Central memory CD8-positive, alpha-beta T cell (primary cell): ENCODE data around the gene FABP7.
"Not testable (repeated sequence)": the region's sequence is repeated elsewhere in the genome, so short reads cannot be mapped to it uniquely, and the experiment has no call there.

Experiments used
- ATAC-seq: fragments of 150-1000 bp; cut with Tn5 transposase; replicated peaks from 2 replicates; pipeline ENCODE4 v1.10.0; 2022; ENCODE audit warnings: mild to moderate bottlenecking, moderate FRiP score, moderate number of reproducible peaks; ENCODE audit not compliant: poor library complexity, severe bottlenecking; ENCODE audit errors: extremely low read depth
- DNase-seq, 2 donors: peaks; one replicate each; pipeline ENCODE4 v3.0.0; 2021; ENCODE audit warnings: low spot score in 2 of 2
- H3K27ac Mint-ChIP-seq: one replicate; pipeline ENCODE4 v1.8.0; 2022; ENCODE audit warnings: low read depth, mild to moderate bottlenecking, moderate library complexity, mixed read lengths
- H3K27me3 Mint-ChIP-seq: one replicate; pipeline ENCODE4 v1.8.0; 2022; ENCODE audit warnings: mixed read lengths
- H3K36me3 Mint-ChIP-seq: one replicate; pipeline ENCODE4 v1.8.0; 2022; ENCODE audit warnings: mild to moderate bottlenecking, moderate library complexity, mixed read lengths; ENCODE audit not compliant: insufficient read depth
- H3K4me1 Mint-ChIP-seq: one replicate; pipeline ENCODE4 v1.8.0; 2022; ENCODE audit warnings: mixed read lengths
- H3K4me3 Mint-ChIP-seq: one replicate; pipeline ENCODE4 v1.8.0; 2022; ENCODE audit warnings: mild to moderate bottlenecking, moderate library complexity, mixed read lengths
- H3K9me3 Mint-ChIP-seq: one replicate; pipeline ENCODE4 v1.8.0; 2022; ENCODE audit warnings: mixed read lengths

Gene FABP7

DNA sequence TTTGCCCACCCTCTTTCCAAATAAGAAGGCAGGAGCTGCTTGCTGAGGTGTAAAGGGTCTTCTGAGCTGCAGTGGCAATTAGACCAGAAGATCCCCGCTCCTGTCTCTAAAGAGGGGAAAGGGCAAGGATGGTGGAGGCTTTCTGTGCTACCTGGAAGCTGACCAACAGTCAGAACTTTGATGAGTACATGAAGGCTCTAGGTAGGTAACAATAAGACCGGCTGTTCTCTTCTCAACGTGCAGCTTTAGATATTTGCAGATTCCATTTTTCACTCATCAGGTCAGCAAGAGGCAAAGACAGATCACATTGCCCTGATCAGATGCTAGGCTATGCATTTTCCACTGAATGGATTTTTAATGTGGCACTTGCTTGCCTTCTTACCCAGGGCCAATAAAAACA, at the start of gene FABP7:
Gene FABP7, plus strand, starts transcription at position 50 of the 400 bp plus-strand sequence. Its CDS starts 79 bp downstream, at position 129.
- H3K4me1 Mint-ChIP-seq = no peaks in the 10 kb centered on the region
- no peak within 1 kb of the TSS for H3K27ac Mint-ChIP-seq
- ATAC-seq = no peak
- DNase-seq = no peak
- H3K27me3 Mint-ChIP-seq = peaks cover 28% of the 10 kb centered on the region
- peaks cover 5% of the 10 kb centered on the region for H3K9me3 Mint-ChIP-seq
- no peak within 1 kb of the TSS for H3K4me3 Mint-ChIP-seq
- H3K36me3 Mint-ChIP-seq = no peaks in the 10 kb centered on the region

DNA sequence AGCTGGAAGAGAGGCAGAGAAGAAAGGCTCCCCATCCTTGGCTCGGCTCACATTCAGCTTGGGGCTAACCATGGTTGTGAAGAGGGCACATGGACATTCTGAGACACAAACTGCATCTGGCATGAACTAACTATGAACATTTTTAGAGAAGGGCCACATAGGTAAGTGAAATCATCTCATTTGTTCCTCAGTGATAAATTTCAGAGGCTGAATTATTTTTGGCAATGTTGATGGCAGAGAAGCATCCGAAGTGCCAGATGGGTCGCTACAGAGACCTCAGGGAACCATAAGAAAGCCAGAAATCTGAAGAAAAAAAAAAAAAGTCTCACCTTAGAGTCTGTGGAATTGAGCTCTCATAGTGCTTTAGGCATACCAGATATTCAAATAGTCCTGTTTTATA, 49.2 kb upstream of the FABP7 start:
- Mint-ChIP-seq H3K27ac (no peak overlapping the region), H3K4me1 (no peaks in the 10 kb centered on the region), H3K9me3 (no peaks in the 10 kb centered on the region), H3K36me3 (no peaks in the 10 kb centered on the region), H3K4me3 (no peak overlapping the region), H3K27me3 (peaks cover 9% of the 10 kb centered on the region)
- ATAC-seq (no peak), DNase-seq (no peak)

DNA sequence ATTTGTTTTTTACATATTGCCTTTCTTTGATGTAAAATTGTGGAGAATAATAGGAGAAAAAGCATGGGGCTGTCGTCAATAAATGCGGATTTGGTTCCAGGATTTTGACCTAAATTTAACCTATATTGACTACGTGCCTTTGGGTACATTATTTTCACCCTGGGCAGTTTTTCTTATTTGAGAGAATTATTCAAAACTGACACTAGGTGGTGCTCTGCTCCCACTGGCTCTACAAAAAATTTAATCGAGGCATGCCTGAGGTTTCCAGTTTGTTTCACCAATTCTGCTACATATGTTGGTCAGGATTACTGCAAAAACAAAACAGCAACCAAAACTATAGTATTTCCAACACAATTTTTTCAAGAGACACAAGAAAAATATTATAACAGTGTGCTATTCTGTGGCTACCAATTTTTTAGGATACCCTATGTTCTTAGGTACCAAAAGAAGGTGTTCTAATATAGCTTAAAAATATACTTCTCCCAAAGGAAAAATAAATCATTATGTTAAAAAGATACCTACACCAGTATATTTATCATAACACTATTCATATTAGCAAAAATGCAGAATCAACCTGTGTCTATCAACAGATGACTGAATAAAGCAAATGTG, 48.6 kb upstream of the FABP7 start:
- no peak overlapping the region for H3K4me3 Mint-ChIP-seq
- no peak for DNase-seq
- no peaks in the 10 kb centered on the region for H3K9me3 Mint-ChIP-seq
- peaks cover 9% of the 10 kb centered on the region for H3K27me3 Mint-ChIP-seq
- no peaks in the 10 kb centered on the region for H3K36me3 Mint-ChIP-seq
- no peak for ATAC-seq
- no peaks in the 10 kb centered on the region for H3K4me1 Mint-ChIP-seq
- H3K27ac Mint-ChIP-seq = no peak overlapping the region

DNA sequence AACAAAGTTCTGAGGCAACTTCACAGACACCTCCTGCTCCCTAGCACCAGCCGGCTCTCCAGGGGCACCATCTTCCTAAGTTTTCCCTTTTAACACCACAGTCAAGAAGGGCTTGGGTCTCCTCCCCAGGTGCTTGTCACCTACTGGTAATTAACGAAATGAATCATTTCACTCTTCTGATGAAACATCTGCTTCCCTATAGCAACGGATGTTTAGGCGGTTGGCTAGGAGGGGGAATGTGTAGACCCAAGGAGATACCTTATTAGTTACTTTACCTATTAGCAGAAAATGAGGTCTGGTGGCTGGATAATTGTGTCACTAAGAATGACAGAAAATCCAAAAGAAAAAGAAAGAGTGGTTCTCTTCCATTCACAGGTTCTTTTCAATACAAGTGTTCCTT, 46.3 kb upstream of the FABP7 start:
- DNase-seq = no peak
- no peaks in the 10 kb centered on the region for H3K4me1 Mint-ChIP-seq

DNA sequence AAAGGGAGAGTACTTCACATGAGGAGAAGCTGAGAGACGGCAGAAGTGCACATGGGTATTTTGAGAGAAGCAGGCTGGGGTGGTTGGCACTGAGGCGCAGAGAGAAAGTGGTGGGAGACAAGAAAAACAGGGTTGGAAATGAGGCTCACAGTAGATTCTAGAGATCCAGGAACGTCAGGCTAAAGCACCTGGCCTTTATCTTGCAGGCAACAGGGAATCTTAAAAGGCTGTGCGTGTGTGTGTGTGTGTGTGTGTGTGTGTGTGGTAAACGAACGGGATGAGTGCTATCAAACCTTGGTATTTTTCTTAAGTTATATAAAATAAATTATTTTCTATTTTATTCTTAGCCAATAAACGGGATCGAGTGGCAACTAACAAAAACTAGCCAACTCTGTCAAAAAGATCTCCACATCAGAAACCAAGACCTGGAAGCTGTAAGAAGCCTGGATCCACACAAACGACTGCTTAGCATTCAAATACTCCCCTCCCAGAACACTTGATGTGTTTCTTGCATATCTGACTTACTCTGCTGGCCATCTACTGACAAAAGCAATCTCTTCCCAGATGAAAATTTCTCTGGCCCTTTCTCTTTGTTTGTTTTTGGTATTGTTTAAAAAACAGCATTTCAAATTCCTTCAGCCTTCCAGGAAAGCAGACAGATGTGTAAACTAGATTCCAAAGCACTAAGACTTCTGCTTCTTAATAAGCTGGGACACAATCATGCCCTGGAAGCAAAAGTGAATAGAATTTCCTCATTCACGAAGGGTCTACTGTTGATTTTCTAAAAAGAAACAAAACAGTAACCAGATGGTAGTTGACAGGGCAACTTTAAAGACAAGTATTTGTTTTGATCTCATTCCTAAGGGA, 44.8 kb upstream of the FABP7 start:
- Mint-ChIP-seq H3K4me3 (no peak overlapping the region), H3K27me3 (peaks cover 9% of the 10 kb centered on the region), H3K9me3 (no peaks in the 10 kb centered on the region), H3K36me3 (no peaks in the 10 kb centered on the region), H3K4me1 (no peaks in the 10 kb centered on the region), H3K27ac (no peak overlapping the region)
- ATAC-seq (no peak), DNase-seq (no peak)

More for the DNA sequence above, 46.3 kb upstream of the FABP7 start:
- Mint-ChIP-seq H3K27ac (no peak overlapping the region), H3K4me3 (no peak overlapping the region), H3K9me3 (no peaks in the 10 kb centered on the region), H3K27me3 (peaks cover 9% of the 10 kb centered on the region), H3K36me3 (no peaks in the 10 kb centered on the region)
- ATAC-seq = no peak

DNA sequence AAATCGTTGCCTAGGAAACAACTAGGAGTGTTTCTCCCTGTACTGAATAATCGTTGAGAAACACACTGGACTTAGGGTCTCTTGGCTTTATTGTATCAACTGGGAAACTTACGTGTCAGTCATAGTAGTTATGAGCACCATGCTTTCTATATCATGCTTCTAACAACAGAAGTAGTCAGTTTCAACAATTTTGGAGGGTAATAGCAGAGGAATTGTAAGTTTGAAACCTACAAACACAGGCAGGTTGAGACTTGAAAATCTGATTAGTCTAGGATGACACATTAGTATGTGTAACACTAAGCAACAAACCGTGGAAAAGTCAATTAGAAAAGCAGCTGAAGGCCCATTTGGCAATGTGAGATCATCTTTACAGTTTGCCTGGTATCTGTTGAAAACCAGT, 43.9 kb upstream of the FABP7 start:
- no peak for DNase-seq
- ATAC-seq = no peak
- Mint-ChIP-seq H3K9me3 (no peaks in the 10 kb centered on the region), H3K4me1 (no peaks in the 10 kb centered on the region), H3K27ac (no peak overlapping the region), H3K36me3 (no peaks in the 10 kb centered on the region), H3K27me3 (peaks cover 9% of the 10 kb centered on the region), H3K4me3 (no peak overlapping the region)

DNA sequence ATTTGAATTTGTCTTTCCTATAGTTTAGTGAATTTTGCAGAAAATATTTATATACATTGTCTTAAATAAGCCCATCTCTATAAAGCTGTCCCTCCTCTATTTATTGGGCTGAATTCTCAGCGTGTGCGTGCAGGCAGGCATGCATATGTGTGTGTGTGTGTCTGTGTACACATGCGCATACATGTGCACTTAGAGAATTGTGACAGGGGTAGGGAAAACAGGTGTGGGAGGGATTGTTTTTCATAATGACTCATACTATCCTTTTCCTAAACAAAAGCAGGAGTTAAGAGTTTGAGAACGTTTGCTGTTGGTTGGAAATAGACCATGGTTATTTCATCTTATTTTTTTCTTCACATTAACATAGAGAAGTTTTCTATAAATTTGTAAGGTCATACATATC, 43.4 kb upstream of the FABP7 start:
- ATAC-seq (no peak), DNase-seq (no peak)
- Mint-ChIP-seq H3K4me1 (no peaks in the 10 kb centered on the region), H3K4me3 (no peak overlapping the region), H3K36me3 (no peaks in the 10 kb centered on the region), H3K27ac (no peak overlapping the region), H3K27me3 (peaks cover 9% of the 10 kb centered on the region), H3K9me3 (no peaks in the 10 kb centered on the region)

DNA sequence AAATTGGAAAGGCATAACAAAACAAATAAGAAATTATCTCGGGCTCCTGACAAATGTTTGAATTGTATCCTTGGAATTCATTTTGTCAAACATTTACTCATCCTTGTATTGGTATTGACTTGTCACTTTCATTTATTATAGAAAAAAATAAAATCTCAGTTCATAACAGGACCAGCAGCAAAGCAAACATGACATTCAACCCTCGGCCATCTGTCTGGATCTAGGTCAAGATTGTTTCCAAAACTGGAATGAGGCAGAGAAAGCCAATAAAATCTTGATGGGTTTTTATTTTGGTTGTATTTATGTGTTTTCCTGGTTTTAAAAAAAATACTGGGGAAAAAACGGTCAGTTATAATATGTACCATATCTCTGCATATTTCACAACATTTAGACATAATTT, 42.9 kb upstream of the FABP7 start:
- DNase-seq = no peak
- Mint-ChIP-seq H3K27ac (no peak overlapping the region), H3K4me1 (no peaks in the 10 kb centered on the region), H3K36me3 (no peaks in the 10 kb centered on the region), H3K4me3 (no peak overlapping the region), H3K9me3 (no peaks in the 10 kb centered on the region), H3K27me3 (peaks cover 9% of the 10 kb centered on the region)
- no peak for ATAC-seq

DNA sequence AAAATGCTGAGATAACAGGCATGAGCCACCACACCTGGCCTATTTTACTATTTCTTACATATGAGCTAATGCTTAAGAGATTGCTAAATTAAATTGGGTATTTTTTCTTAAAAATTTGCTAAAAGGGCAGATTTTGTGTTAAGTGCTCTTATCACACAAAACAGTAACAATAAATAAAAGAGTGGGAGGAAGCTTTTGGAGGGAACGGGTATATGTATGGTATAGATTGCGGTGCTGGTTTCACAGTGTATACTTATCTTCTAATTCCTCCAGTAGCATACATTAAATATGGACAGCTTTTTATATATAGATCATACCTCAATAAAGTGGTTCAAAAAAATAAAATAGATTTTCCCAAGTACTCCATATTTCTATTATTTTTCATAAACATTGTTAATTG, 39.4 kb upstream of the FABP7 start:
- H3K4me3 Mint-ChIP-seq = no peak overlapping the region
- no peaks in the 10 kb centered on the region for H3K4me1 Mint-ChIP-seq
- ATAC-seq = no peak

DNA sequence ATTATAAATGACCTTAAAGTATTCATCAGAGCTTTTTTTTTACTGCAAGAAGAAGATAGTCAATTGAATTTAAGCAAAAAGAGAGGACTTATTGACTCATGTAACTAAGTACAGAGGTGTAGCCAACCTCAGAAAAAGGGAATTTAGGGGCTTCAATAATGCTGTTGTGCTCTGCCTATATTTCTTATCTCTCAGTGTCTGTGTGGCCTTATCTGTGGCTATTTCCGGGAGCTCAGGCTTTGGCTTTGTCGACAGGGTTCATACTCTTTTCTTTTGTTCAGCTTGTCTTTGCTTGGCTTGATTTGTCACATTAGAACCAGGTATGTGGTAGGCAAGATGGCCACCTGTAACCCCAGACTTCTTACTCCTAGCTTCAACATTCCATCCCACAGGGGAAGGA, 38.6 kb upstream of the FABP7 start:
- no peaks in the 10 kb centered on the region for H3K9me3 Mint-ChIP-seq
- ATAC-seq = no peak
- no peaks in the 10 kb centered on the region for H3K4me1 Mint-ChIP-seq
- no peaks in the 10 kb centered on the region for H3K36me3 Mint-ChIP-seq
- no peak for DNase-seq
- H3K27me3 Mint-ChIP-seq = no peaks in the 10 kb centered on the region
- no peak overlapping the region for H3K27ac Mint-ChIP-seq
- no peak overlapping the region for H3K4me3 Mint-ChIP-seq

More for the DNA sequence above, 39.4 kb upstream of the FABP7 start:
- H3K36me3 Mint-ChIP-seq = no peaks in the 10 kb centered on the region
- DNase-seq = no peak
- H3K27ac Mint-ChIP-seq = no peak overlapping the region
- H3K27me3 Mint-ChIP-seq = no peaks in the 10 kb centered on the region
- H3K9me3 Mint-ChIP-seq = no peaks in the 10 kb centered on the region

DNA sequence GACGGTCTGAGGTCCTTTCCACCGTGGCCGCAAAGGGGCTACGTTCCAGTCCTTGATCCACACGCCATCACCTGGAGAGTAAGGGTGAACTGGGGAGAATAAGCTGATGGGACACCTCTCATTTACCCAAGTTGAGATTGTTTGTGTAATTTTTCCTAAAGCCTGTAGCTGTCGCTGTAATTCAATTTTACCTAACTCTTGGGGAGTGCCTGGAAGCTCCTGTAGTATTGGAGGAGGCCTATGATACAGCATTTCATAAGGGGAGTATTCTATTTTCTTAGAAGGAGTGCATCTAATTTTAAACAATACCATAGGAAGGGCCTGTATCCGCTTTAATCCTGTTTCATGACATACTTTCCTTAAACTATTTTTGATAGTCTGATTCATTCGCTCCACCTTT, 35.3 kb upstream of the FABP7 start:
- DNase-seq, H3K27me3 Mint-ChIP-seq, H3K36me3 Mint-ChIP-seq, H3K4me1 Mint-ChIP-seq, H3K4me3 Mint-ChIP-seq, H3K27ac Mint-ChIP-seq, H3K9me3 Mint-ChIP-seq, ATAC-seq: not testable (repeated sequence)

DNA sequence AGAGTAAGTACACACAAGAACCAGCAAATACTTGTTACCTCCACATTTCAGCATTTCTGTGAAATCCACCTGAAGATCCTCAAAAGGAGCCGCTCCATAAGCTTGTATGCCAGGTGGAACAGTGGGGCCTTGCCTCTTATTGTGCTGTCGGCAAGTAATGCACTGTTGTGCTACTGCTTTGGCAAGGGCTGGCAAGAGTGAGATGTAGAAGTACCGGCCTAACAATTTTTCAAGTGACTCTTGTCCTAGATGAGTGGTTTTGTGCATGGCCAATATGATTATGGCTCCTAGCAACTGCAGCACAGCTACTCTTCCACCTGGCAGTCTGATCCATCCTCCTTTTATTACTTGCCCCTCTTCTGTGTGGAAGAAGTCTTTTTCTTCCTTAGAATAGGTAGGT, 34.7 kb upstream of the FABP7 start:
- ATAC-seq, H3K27me3 Mint-ChIP-seq, H3K27ac Mint-ChIP-seq, H3K4me1 Mint-ChIP-seq, H3K36me3 Mint-ChIP-seq, H3K4me3 Mint-ChIP-seq, H3K9me3 Mint-ChIP-seq, DNase-seq: not testable (repeated sequence)

DNA sequence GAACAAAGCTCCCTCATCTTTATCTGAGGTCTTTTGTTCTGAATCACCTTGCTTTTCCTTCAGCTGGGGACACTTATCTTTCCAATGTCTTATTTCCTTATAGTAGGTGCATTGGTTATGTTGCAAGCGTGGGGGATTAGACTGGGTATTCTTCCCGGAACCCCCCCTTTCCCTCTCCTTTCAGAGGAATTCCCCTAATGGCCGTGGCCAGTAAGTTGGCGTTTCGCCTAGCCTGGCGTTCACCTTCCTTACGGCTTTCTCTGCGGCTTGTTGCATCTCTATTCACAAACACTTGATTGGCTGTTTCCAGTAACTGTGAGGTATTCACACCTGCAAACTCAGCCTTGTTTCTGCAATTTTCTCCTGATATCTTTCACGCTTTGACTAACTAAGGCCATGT, 32.8 kb upstream of the FABP7 start:
- H3K27ac Mint-ChIP-seq = no peak overlapping the region
- no peak for DNase-seq
- no peaks in the 10 kb centered on the region for H3K36me3 Mint-ChIP-seq
- H3K9me3 Mint-ChIP-seq = no peaks in the 10 kb centered on the region
- H3K4me3 Mint-ChIP-seq = no peak overlapping the region
- peaks cover 7% of the 10 kb centered on the region for H3K4me1 Mint-ChIP-seq
- H3K27me3 Mint-ChIP-seq = no peaks in the 10 kb centered on the region
- ATAC-seq = no peak
